H1 (cell line): Measurements from ENCODE around the gene RAB3GAP2. TPM values are rescaled to one million over a fixed set of nuclear protein-coding genes. Genes with fewer than 3 reads are reported as not detected.
"Not testable (repeated sequence)": the region's sequence is repeated elsewhere in the genome, so short reads cannot be mapped to it uniquely, and the experiment has no call there.

Source experiments
- CTCF ChIA-PET: fragments of 300-600 bp; sonication (Branson Sonifier 250); formaldehyde crosslinking; loops from one replicate; lab custom pipeline; 2021; ENCODE audit not compliant: partially characterized antibody; lab: Charles Lee
- POLR2A ChIA-PET: fragments of 300-600 bp; sonication (Branson Sonifier 250); formaldehyde crosslinking; loops from one replicate; lab custom pipeline; 2021; ENCODE audit warnings: inconsistent platforms; ENCODE audit not compliant: partially characterized antibody; lab: Charles Lee
- DNase-seq, 2 experiments: peaks; one replicate each; pipeline versions ENCODE4 v3.0.0 to v3.0.0-alpha.2; 2010 to 2022; ENCODE audit warnings: low spot score in 2 of 2, low read depth in 1 of 2, mixed read lengths in 1 of 2
- FAIRE-seq: peaks from 2 replicates; lab custom pipeline; 2011; peaks lifted over from hg19 to GRCh38; lab: Jason Lieb, UNC
- H2AFZ ChIP-seq: 2 replicates; pipeline ENCODE4 v1.8.1; 2012; ENCODE audit warnings: low read length, inconsistent platforms
- H2AK5ac ChIP-seq: 2 replicates; pipeline ENCODE4 v1.6.1; 2013; ENCODE audit warnings: low read depth, low read length
- H2BK120ac ChIP-seq: replicated peaks from 2 replicates; pipeline ENCODE3; 2013; ENCODE audit warnings: low read depth, low read length, inconsistent platforms
- H2BK12ac ChIP-seq: 2 replicates; pipeline ENCODE4 v1.6.1; 2013; ENCODE audit warnings: low read depth, low read length
- H2BK15ac ChIP-seq: 2 replicates; pipeline ENCODE4 v1.6.1; 2013; ENCODE audit warnings: low read length
- H2BK20ac ChIP-seq: 2 replicates; pipeline ENCODE4 v1.6.1; 2013; ENCODE audit warnings: low read length
- H2BK5ac ChIP-seq: 2 replicates; pipeline ENCODE4 v1.6.1; 2013; ENCODE audit warnings: low read depth, low read length
- H3K14ac ChIP-seq: 2 replicates; pipeline ENCODE4 v1.6.1; 2013; ENCODE audit warnings: inconsistent platforms; ENCODE audit not compliant: insufficient read length
- H3K18ac ChIP-seq: 2 replicates; pipeline ENCODE4 v1.6.1; 2013; ENCODE audit warnings: low read length; ENCODE audit errors: extremely low read depth
- H3K23ac ChIP-seq: 2 replicates; pipeline ENCODE4 v1.6.1; 2013; ENCODE audit warnings: inconsistent platforms; ENCODE audit not compliant: insufficient read length
- H3K23me2 ChIP-seq: 2 replicates; pipeline ENCODE4 v1.6.1; 2013; ENCODE audit warnings: low read depth, low read length
- H3K27ac ChIP-seq: 2 replicates; pipeline ENCODE4 v1.6.1; 2011; ENCODE audit warnings: low read depth, low read length, inconsistent platforms
- H3K27me3 ChIP-seq, 4 experiments: replicated peaks in 1 of 4; 1 replicate in 1 of 4; 2 replicates in 3 of 4; pipeline versions ENCODE4 v1.6.1 to v1.8.1; 2011 to 2013; ENCODE audit warnings: low read length in 3 of 4, mild to moderate bottlenecking in 3 of 4, inconsistent platforms in 2 of 4, mixed read lengths in 2 of 4, moderate library complexity in 1 of 4; ENCODE audit not compliant: control insufficient read depth in 3 of 4, insufficient read depth in 3 of 4; ENCODE audit errors: extremely low read depth in 1 of 4
- H3K36me3 ChIP-seq, 4 experiments: 2 replicates each; pipeline versions ENCODE4 v1.6.1 to v1.8.1; 2011 to 2013; ENCODE audit warnings: mild to moderate bottlenecking in 4 of 4, low read length in 3 of 4, moderate library complexity in 2 of 4, control low read depth in 1 of 4, inconsistent platforms in 1 of 4; ENCODE audit not compliant: insufficient read depth in 4 of 4, control insufficient read depth in 2 of 4
- H3K4ac ChIP-seq: replicated peaks from 2 replicates; pipeline ENCODE3; 2013; ENCODE audit warnings: low read length, low read depth, mixed read lengths, inconsistent platforms; ENCODE audit not compliant: insufficient read length
- H3K4me1 ChIP-seq, 4 experiments: replicated peaks in 1 of 4; 1 replicate in 1 of 4; 2 replicates in 3 of 4; pipeline versions ENCODE4 v1.6.1 to v1.8.1; 2011 to 2013; ENCODE audit warnings: low read length in 3 of 4, inconsistent platforms in 2 of 4, mixed read lengths in 1 of 4; ENCODE audit not compliant: insufficient read depth in 4 of 4, control insufficient read depth in 3 of 4
- H3K4me2 ChIP-seq, 2 experiments: 2 replicates each; pipeline versions ENCODE4 v1.6.1 to v1.8.1; 2011 to 2013; ENCODE audit warnings: low read depth in 2 of 2, low read length in 2 of 2, control low read depth in 1 of 2, inconsistent platforms in 1 of 2, mild to moderate bottlenecking in 1 of 2; ENCODE audit not compliant: insufficient read depth in 1 of 2
- H3K4me3 ChIP-seq, 4 experiments: fragments of 200-600, 300-600 bp in 1 of 4; sonication (generic), shearing (Covaris generic), sonication (Bioruptor Twin) in 1 of 4; 2 replicates each; pipeline versions ENCODE4 v1.5.1 to v1.8.1; 2011 to 2016; ENCODE audit warnings: low read length in 4 of 4, low read depth in 3 of 4, control low read depth in 2 of 4, inconsistent platforms in 2 of 4, mild to moderate bottlenecking in 2 of 4, mixed read lengths in 1 of 4, moderate library complexity in 1 of 4; ENCODE audit not compliant: insufficient read depth in 2 of 4; ENCODE audit errors: extremely low read depth in 1 of 4
- H3K56ac ChIP-seq: replicated peaks from 2 replicates; pipeline ENCODE3; 2013; ENCODE audit warnings: low read depth, mild to moderate bottlenecking, mixed read lengths, low read length, inconsistent platforms; ENCODE audit not compliant: insufficient read length
- H3K79me1 ChIP-seq: 2 replicates; pipeline ENCODE4 v1.6.1; 2013; ENCODE audit warnings: low read depth, low read length, control low read depth
- H3K79me2 ChIP-seq, 2 experiments: 2 replicates each; pipeline versions ENCODE4 v1.6.1 to v1.8.1; 2012 to 2013; ENCODE audit warnings: low read length in 2 of 2, mild to moderate bottlenecking in 2 of 2, inconsistent platforms in 1 of 2; ENCODE audit not compliant: insufficient read depth in 2 of 2, control insufficient read depth in 1 of 2
- H3K9ac ChIP-seq, 4 experiments: replicated peaks in 1 of 4; 1 replicate in 1 of 4; 2 replicates in 3 of 4; pipeline versions ENCODE4 v1.6.1 to v1.8.1; 2011 to 2013; ENCODE audit warnings: low read depth in 3 of 4, low read length in 3 of 4, control low read depth in 2 of 4, mild to moderate bottlenecking in 2 of 4, moderate library complexity in 2 of 4, inconsistent platforms in 1 of 4; ENCODE audit errors: extremely low read depth in 1 of 4
- H3K9me3 ChIP-seq, 2 experiments: 2 replicates each; pipeline versions ENCODE4 v1.6.1 to v1.8.1; 2012 to 2013; ENCODE audit warnings: mild to moderate bottlenecking in 2 of 2, moderate library complexity in 2 of 2, control low read depth in 1 of 2, inconsistent platforms in 1 of 2, low read depth in 1 of 2, low read length in 1 of 2, mixed read lengths in 1 of 2; ENCODE audit not compliant: insufficient read depth in 2 of 2
- H4K20me1 ChIP-seq, 2 experiments: replicated peaks in 1 of 2; 2 replicates each; pipeline versions ENCODE3 to v1.8.1; 2011 to 2013; ENCODE audit warnings: inconsistent platforms in 2 of 2, low read length in 2 of 2, mild to moderate bottlenecking in 1 of 2; ENCODE audit not compliant: insufficient read depth in 2 of 2, control insufficient read depth in 1 of 2
- H4K5ac ChIP-seq: 2 replicates; pipeline ENCODE4 v1.6.1; 2013; ENCODE audit warnings: low read length, low read depth, mixed read lengths, inconsistent platforms; ENCODE audit not compliant: insufficient read length
- H4K8ac ChIP-seq: 2 replicates; pipeline ENCODE4 v1.8.0; 2013; ENCODE audit warnings: mild to moderate bottlenecking, moderate library complexity, low read length, inconsistent platforms; ENCODE audit not compliant: insufficient read depth; ENCODE audit errors: extremely low read depth
- H4K91ac ChIP-seq: replicated peaks from 2 replicates; pipeline ENCODE3; 2013; ENCODE audit warnings: low read length, mixed read lengths, inconsistent platforms; ENCODE audit not compliant: insufficient read length
- BCL11A ChIP-seq, 2 experiments: IDR thresholded peaks; one replicate each; pipeline ENCODE4 v1.6.1; 2011; ENCODE audit warnings: low read depth in 2 of 2, low read length in 2 of 2, mild to moderate bottlenecking in 2 of 2
- CHD1 ChIP-seq: IDR thresholded peaks from 2 replicates; pipeline ENCODE4 v1.6.1; 2012; ENCODE audit warnings: low read depth, low read length, improper control_type of control experiment
- GABPA ChIP-seq: IDR thresholded peaks from 2 replicates; pipeline ENCODE4 v1.6.1; 2011; ENCODE audit warnings: mild to moderate bottlenecking, low read length, moderate library complexity, borderline replicate concordance; ENCODE audit not compliant: insufficient read depth
- HDAC2 ChIP-seq, 2 experiments: fragments of 300-600 bp in 1 of 2; sonication (generic) in 1 of 2; IDR thresholded peaks; 2 replicates each; pipeline ENCODE4 v1.6.1; 2011 to 2012; ENCODE audit warnings: low read depth in 2 of 2, low read length in 2 of 2, mild to moderate bottlenecking in 2 of 2, moderate library complexity in 2 of 2, borderline replicate concordance in 1 of 2, inconsistent platforms in 1 of 2
- PHF8 ChIP-seq: fragments of 200-600 bp; sonication (generic); conservative IDR thresholded peaks from 2 replicates; pipeline ENCODE4 v1.7.1; 2012; ENCODE audit warnings: low read depth, mild to moderate bottlenecking, inconsistent platforms, low read length, moderate library complexity
- WGBS, 2 experiments: shearing (Covaris generic) in 1 of 2; methylation state at CpG; one replicate each; pipeline versions ENCODE4 v1.1.6 to v1.1.7; 2013 to 2015; ENCODE audit warnings: low lambda C conversion rate in 2 of 2, mixed read lengths in 2 of 2, inconsistent platforms in 1 of 2, low coverage in 1 of 2, missing lambda C conversion rate in 1 of 2; ENCODE audit not compliant: insufficient replicate concordance in 2 of 2, insufficient coverage in 1 of 2, insufficient read length in 1 of 2; ENCODE audit errors: extremely low coverage in 1 of 2, missing lambda C conversion rate in 1 of 2; 5-methylcytosine and 5-hydroxymethylcytosine counted together
- polyA plus RNA-seq, 7 experiments: library from polyadenylated mRNA; depleted of rRNA in 3 of 7; stranded (reverse) in 5 of 7; unstranded in 2 of 7; fragments of >200 nt in 5 of 7; fragments of 200-250 nt in 2 of 7; gene quantifications; 1 replicate in 5 of 7; 2 replicates in 1 of 7; 4 replicates in 1 of 7; pipeline versions ENCODE4 v1.2.1 to v1.2.3, GENCODE V29; 2011 to 2013; ENCODE audit warnings: missing spikeins in 2 of 7, mixed read lengths in 2 of 7
- total RNA-seq: library from RNA; stranded (reverse); fragmentation: NEBNext Ultra II Directional; extraction: Animal tissue kit (Norgen Biotek cat#: 25700); gene quantifications from 2 replicates; pipeline ENCODE4 v1.2.1, GENCODE V29; 2021

Gene RAB3GAP2
- total and polyA plus RNA-seq, 2 of the 8 experiments (the other 6 are each of a cell fraction or from before 2014, with no cell fraction given): 19.7 to 52.7 TPM

- no peak for TF ChIP-seq BCL11A (IDR thresholded peaks at IDR 0.05; ENCODE audit: low read depth in 2 of 2, low read length in 2 of 2)
- TF ChIP-seq CHD1: no peak
- TF ChIP-seq HDAC2 (IDR thresholded peaks at IDR 0.05; ENCODE audit: borderline replicate concordance in 1 of 2, low read depth in 2 of 2, low read length in 2 of 2): no peak
- TF ChIP-seq GABPA: no peak
- no peak for TF ChIP-seq PHF8
Observed at GRCh38 chr1:220255204-220255603, 17.0 kb downstream of the RAB3GAP2 start (continued).

- H3K27ac ChIP-seq, H3K4me1 ChIP-seq, H2BK15ac ChIP-seq, H4K8ac ChIP-seq, H3K18ac ChIP-seq, H4K5ac ChIP-seq, H2BK5ac ChIP-seq, H2AK5ac ChIP-seq, H3K4ac ChIP-seq, H3K23ac ChIP-seq, H3K14ac ChIP-seq, H3K4me3 ChIP-seq, H3K4me2 ChIP-seq, H2AFZ ChIP-seq, H4K20me1 ChIP-seq, H3K56ac ChIP-seq, H2BK12ac ChIP-seq, H2BK20ac ChIP-seq, H3K27me3 ChIP-seq, H3K9ac ChIP-seq, H3K23me2 ChIP-seq, H4K91ac ChIP-seq, FAIRE-seq, H2BK120ac ChIP-seq, DNase-seq: not testable (repeated sequence)
- Histone ChIP-seq H3K36me3 (peaks cover 0 to 41% (median 22%) of the 10 kb centered on the region in 4 experiments; a peak in 7 of 8 replicates), H3K79me2 (peaks cover 0 to 69% of the 10 kb centered on the region in 2 experiments; a peak in 2 of 4 replicates), H3K9me3 (peaks cover 25 to 31% of the 10 kb centered on the region in 2 experiments), H3K79me1 (peaks cover 11% of the 10 kb centered on the region)
- 87% methylated on average over 7 of the region's 12 CpGs; no CpG with 5 or more reads in 1 of the 2 experiments for WGBS, 2 experiments
- CTCF ChIA-PET: interaction anchor here (0.7 kb wide), 1 partner anchor 557 kb away, joined by 3 read pairs; no protein-coding TSS in a partner anchor
- POLR2A ChIA-PET: interaction anchor here (1.0 to 1.5 kb wide), 2 partner anchors 19 to 34 kb away, joined by 3 read pairs; partner anchors contain the start of gene RAB3GAP2
Observed at GRCh38 chr1:220253290-220253689, 19.0 kb downstream of the RAB3GAP2 start.
